K562 (cell line): ENCODE data around the gene ANKRD6. TPM values are rescaled to one million over a fixed set of nuclear protein-coding genes. Genes with fewer than 3 reads are reported as not detected.

Experiments used
- ATAC-seq: fragments of 200-7000 bp; cut with Tn5 transposase; 3 replicates; pipeline ENCODE4 v1.9.1; 2020; ENCODE audit warnings: moderate library complexity
- BruUV-seq: library from RNA; stranded (reverse); fragments of 400-500 nt; replicated peaks from 2 replicates; lab custom pipeline; 2021; lab: Mats Ljungman, UMichigan
- CTCF ChIA-PET: fragments of 300-600 bp; formaldehyde crosslinking; extraction: SDS; loops from one replicate; lab custom pipeline; 2021; ENCODE audit warnings: low intra/inter-chr PET ratio; lab: Yijun Ruan, JAX
- POLR2A ChIA-PET: fragments of 300-600, 350-650 bp; sonication (Branson Sonifier 250); formaldehyde crosslinking; extraction: SDS; loops from one replicate; lab custom pipeline; 2021; ENCODE audit warnings: antibody characterized with exemption, inconsistent platforms; lab: Yijun Ruan, JAX
- DNase-seq, 4 experiments: peaks; one replicate each; pipeline versions ENCODE4 v3.0.0 to v3.0.0-alpha.2; 2011 to 2018; ENCODE audit warnings: low spot score in 3 of 4, mixed read lengths in 3 of 4; ENCODE audit errors: extremely low read depth in 1 of 4
- FAIRE-seq: peaks from 2 replicates; lab custom pipeline; 2011; peaks lifted over from hg19 to GRCh38; lab: Jason Lieb, UNC
- H2AFZ ChIP-seq: 2 replicates; pipeline ENCODE4 v1.6.0; 2011; ENCODE audit warnings: low read depth, low read length, control low read depth, inconsistent platforms
- H3K27ac ChIP-seq: fragments of 200-600 bp; 3 replicates; pipeline ENCODE4 v1.8.0; 2011; ENCODE audit warnings: low read depth, mild to moderate bottlenecking, control low read depth, inconsistent platforms, low read length, moderate library complexity, mixed read lengths; ENCODE audit errors: extremely low read depth
- H3K27me3 ChIP-seq, 2 experiments: fragments of 300-600 bp in 1 of 2; 2 replicates in 1 of 2; 3 replicates in 1 of 2; pipeline versions ENCODE4 v1.6.0 to v1.8.0; 2011; ENCODE audit warnings: inconsistent platforms in 2 of 2, low read length in 2 of 2, mild to moderate bottlenecking in 1 of 2, mixed read lengths in 1 of 2, moderate library complexity in 1 of 2; ENCODE audit not compliant: control insufficient read depth in 2 of 2, insufficient read depth in 2 of 2
- H3K36me3 ChIP-seq: fragments of 300-600 bp; 3 replicates; pipeline ENCODE4 v1.8.0; 2011; ENCODE audit warnings: mild to moderate bottlenecking, low read length, inconsistent platforms; ENCODE audit not compliant: control insufficient read depth, insufficient read depth
- H3K4me1 ChIP-seq, 2 experiments: fragments of 200-600 bp in 1 of 2; replicated peaks in 1 of 2; 2 replicates in 1 of 2; 3 replicates in 1 of 2; pipeline versions ENCODE4 v1.5.1 to v1.8.0; 2011; ENCODE audit warnings: inconsistent platforms in 2 of 2, low read length in 2 of 2, mild to moderate bottlenecking in 1 of 2, mixed read lengths in 1 of 2, moderate library complexity in 1 of 2; ENCODE audit not compliant: control insufficient read depth in 2 of 2, insufficient read depth in 2 of 2
- H3K4me2 ChIP-seq: 2 replicates; pipeline ENCODE4 v1.6.1; 2011; ENCODE audit warnings: low read length, control low read depth, inconsistent platforms, mixed read lengths; ENCODE audit not compliant: insufficient read depth
- H3K4me3 ChIP-seq: fragments of 200-600 bp; sonication (generic), shearing (Covaris generic); 2 replicates; pipeline ENCODE4 v1.5.1; 2016; ENCODE audit warnings: control low read depth, inconsistent platforms
- H3K79me2 ChIP-seq: fragments of 200-600 bp; 3 replicates; pipeline ENCODE4 v1.8.0; 2011; ENCODE audit warnings: low read length, inconsistent platforms; ENCODE audit not compliant: control insufficient read depth, insufficient read depth
- H3K9ac ChIP-seq, 2 experiments: 2 replicates each; pipeline versions ENCODE4 v1.6.0 to v1.6.1; 2011; ENCODE audit warnings: low read depth in 2 of 2, low read length in 2 of 2, control low read depth in 1 of 2, inconsistent platforms in 1 of 2, mild to moderate bottlenecking in 1 of 2, mixed read lengths in 1 of 2; ENCODE audit not compliant: insufficient read depth in 1 of 2
- H3K9me1 ChIP-seq: one replicate; pipeline ENCODE4 v1.6.0; 2011; ENCODE audit warnings: inconsistent platforms, mild to moderate bottlenecking, low read length, moderate library complexity; ENCODE audit not compliant: control insufficient read depth, insufficient read depth
- H3K9me3 ChIP-seq: replicated peaks from 2 replicates; pipeline ENCODE4 v1.5.1; 2011; ENCODE audit warnings: low read depth, low read length, inconsistent platforms; ENCODE audit not compliant: control insufficient read depth, insufficient read depth
- H4K20me1 ChIP-seq: replicated peaks from 2 replicates; pipeline ENCODE4 v1.6.1; 2011; ENCODE audit warnings: low read length, inconsistent platforms, mixed read lengths; ENCODE audit not compliant: control insufficient read depth, insufficient read depth
- ADNP ChIP-seq: fragments of 200-800 bp; sonication (Bioruptor generic); IDR thresholded peaks from 2 replicates; pipeline ENCODE4 v1.6.1; 2016; ENCODE audit warnings: missing genetic modification characterization, missing compliant biosample characterization
- DIDO1 ChIP-seq: fragments of 450-650 bp; IDR thresholded peaks from 2 replicates; pipeline ENCODE4 v1.6.1; 2016; ENCODE audit warnings: low read depth, missing biosample characterization, missing genetic modification characterization
- E2F4 ChIP-seq: sonication (generic); formaldehyde crosslinking; IDR thresholded peaks from 2 replicates; pipeline ENCODE4 v1.8.0; 2022; ENCODE audit warnings: mild to moderate bottlenecking, low read depth, missing genetic modification reagents
- EP400 ChIP-seq: fragments of 450-650 bp; IDR thresholded peaks from 2 replicates; pipeline ENCODE4 v1.6.1; 2017; ENCODE audit warnings: antibody characterized with exemption, mild to moderate bottlenecking, moderate library complexity
- PREB ChIP-seq: sonication (generic); formaldehyde crosslinking; IDR thresholded peaks from 2 replicates; pipeline ENCODE4 v1.8.1; 2023; ENCODE audit warnings: mild to moderate bottlenecking, missing genetic modification reagents
- SNIP1 ChIP-seq: fragments of 450-650 bp; IDR thresholded peaks from 2 replicates; pipeline ENCODE4 v1.7.1; 2017; ENCODE audit warnings: low read depth, mild to moderate bottlenecking
- WHSC1 ChIP-seq: IDR thresholded peaks from one replicate; pipeline ENCODE4 v1.6.1; 2012; ENCODE audit warnings: low read length, control low read depth, inconsistent platforms
- ZNF584 ChIP-seq: fragments of 200-800 bp; sonication (Bioruptor generic); IDR thresholded peaks from 2 replicates; pipeline ENCODE4 v1.6.1; 2016; ENCODE audit warnings: low read depth, mild to moderate bottlenecking, missing genetic modification characterization, missing compliant biosample characterization
- WGBS: fragments of 100-300 bp; shearing (Covaris generic); methylation state at CpG from one replicate; pipeline ENCODE4 v1.1.6; 2016; ENCODE audit warnings: low coverage, mixed read lengths; ENCODE audit not compliant: insufficient coverage; ENCODE audit errors: missing lambda C conversion rate; 5-methylcytosine and 5-hydroxymethylcytosine counted together
- in situ Hi-C: fragments of 300-500 bp; cut with MboI; formaldehyde crosslinking; loops from 4 replicates; pipeline ENCODE4 v1.15.0; 2018; ENCODE audit warnings: inconsistent platforms, mixed read lengths
- intact Hi-C: fragments of 100-400 bp; cut with micrococcal nuclease; formaldehyde crosslinking; loops from 2 replicates; pipeline ENCODE4 v1.14.2; 2022
- polyA plus RNA-seq, 8 experiments: library from polyadenylated mRNA; depleted of rRNA in 4 of 8; stranded (reverse) in 5 of 8; unstranded in 3 of 8; fragments of >200 nt; fragmentation: Nextera tagmentation in 2 of 8; fragmentation: Illumina TruSeq in 1 of 8; extraction: Ambion mirVana in 2 of 8; extraction: Trizol in 1 of 8; gene quantifications; 2 replicates each; pipeline versions ENCODE4 v1.2.1 to v1.2.3, GENCODE V29; 2011 to 2014; ENCODE audit warnings: inconsistent platforms in 1 of 8, missing spikeins in 1 of 8
- total RNA-seq, 7 experiments: library from RNA; depleted of rRNA in 6 of 7; stranded (reverse); fragments of >200 nt in 6 of 7; fragmentation: Illumina TruSeq in 2 of 7; extraction: Trizol in 2 of 7; gene quantifications; 2 replicates each; pipeline versions ENCODE4 v1.2.1 to v1.2.3, GENCODE V29; 2011 to 2021; ENCODE audit warnings: low replicate concordance in 1 of 7

The ANKRD6 gene
- total and polyA plus RNA-seq, 9 of the 15 experiments (the other 6 are each of a cell fraction or from before 2014, with no cell fraction given): 0.04 to 0.22 (median 0.08) TPM; not detected in 4

GRCh38 chr6:89522778-89523177, 89.8 kb downstream of the ANKRD6 start:
- no peak for FAIRE-seq
- intact Hi-C loops: no loop called here
- H3K4me2 ChIP-seq: no peak overlapping the region
- H3K9ac ChIP-seq: no peak overlapping the region
- H2AFZ ChIP-seq: no peak overlapping the region
- no peak overlapping the region for H3K27ac ChIP-seq
- in situ Hi-C loops: no loop called here
- H3K36me3 ChIP-seq: no peaks in the 10 kb centered on the region
- H4K20me1 ChIP-seq: no peaks in the 10 kb centered on the region
- H3K4me3 ChIP-seq: no peak overlapping the region
- 0% methylated on average over 2 of the region's 2 CpGs for WGBS
- H3K9me1 ChIP-seq: peaks cover 2% of the 10 kb centered on the region
- no peak for ATAC-seq
- POLR2A ChIA-PET: interaction anchor here (1.1 kb wide), 1 partner anchor 9 kb away, joined by 4 read pairs; no protein-coding TSS in a partner anchor
- no peaks in the 10 kb centered on the region for H3K79me2 ChIP-seq
- no TSS peak for BruUV-seq
- no peak for DNase-seq
- CTCF ChIA-PET: no interaction called here
- H3K27me3 ChIP-seq: peaks cover 0 to 3% of the 10 kb centered on the region in 2 experiments; a peak in 2 of 5 replicates
- H3K9me3 ChIP-seq: no peaks in the 10 kb centered on the region
- H3K4me1 ChIP-seq: no peaks in the 10 kb centered on the region
- no peak for TF ChIP-seq SNIP1
- no peak for TF ChIP-seq PREB (CRISPR knock-in tag)
- no peak for TF ChIP-seq EP400
- no peak for TF ChIP-seq DIDO1 (tag)
- TF ChIP-seq ZNF584 (CRISPR knock-in tag): no peak
- TF ChIP-seq WHSC1: no peak
- TF ChIP-seq E2F4 (CRISPR knock-in tag): no peak
- no peak for TF ChIP-seq ADNP
